ENCODE results near the gene ZNF672. TPM values are rescaled to one million over a fixed set of nuclear protein-coding genes. Genes with fewer than 3 reads are reported as not detected.

Gene ZNF672
- total RNA-seq, 2 donors from 2014 or later: 27.8 to 57.4 TPM

- no peak for DNase-seq
- peaks cover 10% of the 10 kb centered on the region for H3K36me3 ChIP-seq
- no peak overlapping the region for H3K4me3 ChIP-seq
- TF ChIP-seq, protein P1, sequence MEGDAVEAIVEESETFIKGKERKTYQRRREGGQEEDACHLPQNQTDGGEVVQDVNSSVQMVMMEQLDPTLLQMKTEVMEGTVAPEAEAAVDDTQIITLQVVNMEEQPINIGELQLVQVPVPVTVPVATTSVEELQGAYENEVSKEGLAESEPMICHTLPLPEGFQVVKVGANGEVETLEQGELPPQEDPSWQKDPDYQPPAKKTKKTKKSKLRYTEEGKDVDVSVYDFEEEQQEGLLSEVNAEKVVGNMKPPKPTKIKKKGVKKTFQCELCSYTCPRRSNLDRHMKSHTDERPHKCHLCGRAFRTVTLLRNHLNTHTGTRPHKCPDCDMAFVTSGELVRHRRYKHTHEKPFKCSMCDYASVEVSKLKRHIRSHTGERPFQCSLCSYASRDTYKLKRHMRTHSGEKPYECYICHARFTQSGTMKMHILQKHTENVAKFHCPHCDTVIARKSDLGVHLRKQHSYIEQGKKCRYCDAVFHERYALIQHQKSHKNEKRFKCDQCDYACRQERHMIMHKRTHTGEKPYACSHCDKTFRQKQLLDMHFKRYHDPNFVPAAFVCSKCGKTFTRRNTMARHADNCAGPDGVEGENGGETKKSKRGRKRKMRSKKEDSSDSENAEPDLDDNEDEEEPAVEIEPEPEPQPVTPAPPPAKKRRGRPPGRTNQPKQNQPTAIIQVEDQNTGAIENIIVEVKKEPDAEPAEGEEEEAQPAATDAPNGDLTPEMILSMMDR (IDR thresholded peaks at IDR 0.05): no peak
- H3K4me1 ChIP-seq: peaks cover 3% of the 10 kb centered on the region
- intact Hi-C loops (cut with DNase I): no loop called here
- no peak overlapping the region for H3K27ac ChIP-seq
- H3K9me3 ChIP-seq: no peaks in the 10 kb centered on the region
- H3K9ac ChIP-seq (ENCODE audit: low read depth in 2 of 2, low read length in 2 of 2): no peak overlapping the region
- H3K27me3 ChIP-seq: no peaks in the 10 kb centered on the region
Measured at GRCh38 chr1:248843687-248844086, 5.7 kb downstream of the ZNF672 start.

DNA sequence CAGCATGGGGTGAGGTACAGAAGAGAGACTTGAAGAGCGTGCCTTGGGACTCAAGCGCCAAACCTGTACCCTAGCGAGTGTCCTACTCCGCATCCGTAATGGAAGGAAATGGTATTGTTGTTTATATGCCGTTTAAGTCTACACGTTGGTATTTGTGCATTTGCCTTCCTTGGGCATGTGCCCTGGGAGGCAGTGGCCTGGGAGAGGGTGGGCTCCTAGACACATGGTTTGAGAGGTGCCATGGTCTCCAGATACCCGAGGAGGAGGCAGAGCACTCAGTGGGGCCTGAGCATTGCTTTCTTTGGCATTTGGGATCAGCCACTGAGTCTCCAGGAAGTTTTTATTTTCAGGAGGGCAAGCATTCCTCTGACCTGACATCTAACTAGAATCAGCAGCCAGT lies 6.5 kb downstream of the ZNF672 start:
- no peak overlapping the region for H3K4me3 ChIP-seq
- intact Hi-C loops (cut with DNase I): no loop called here
- H3K27ac ChIP-seq: no peak overlapping the region
- DNase-seq: no peak
- H3K9ac ChIP-seq (ENCODE audit: low read depth in 2 of 2, low read length in 2 of 2): no peak overlapping the region
- peaks cover 12% of the 10 kb centered on the region for H3K36me3 ChIP-seq
- TF ChIP-seq, protein P1 (IDR thresholded peaks at IDR 0.05): no peak
- no peaks in the 10 kb centered on the region for H3K27me3 ChIP-seq
- no peaks in the 10 kb centered on the region for H3K9me3 ChIP-seq
- H3K4me1 ChIP-seq: peaks cover 3% of the 10 kb centered on the region

DNA sequence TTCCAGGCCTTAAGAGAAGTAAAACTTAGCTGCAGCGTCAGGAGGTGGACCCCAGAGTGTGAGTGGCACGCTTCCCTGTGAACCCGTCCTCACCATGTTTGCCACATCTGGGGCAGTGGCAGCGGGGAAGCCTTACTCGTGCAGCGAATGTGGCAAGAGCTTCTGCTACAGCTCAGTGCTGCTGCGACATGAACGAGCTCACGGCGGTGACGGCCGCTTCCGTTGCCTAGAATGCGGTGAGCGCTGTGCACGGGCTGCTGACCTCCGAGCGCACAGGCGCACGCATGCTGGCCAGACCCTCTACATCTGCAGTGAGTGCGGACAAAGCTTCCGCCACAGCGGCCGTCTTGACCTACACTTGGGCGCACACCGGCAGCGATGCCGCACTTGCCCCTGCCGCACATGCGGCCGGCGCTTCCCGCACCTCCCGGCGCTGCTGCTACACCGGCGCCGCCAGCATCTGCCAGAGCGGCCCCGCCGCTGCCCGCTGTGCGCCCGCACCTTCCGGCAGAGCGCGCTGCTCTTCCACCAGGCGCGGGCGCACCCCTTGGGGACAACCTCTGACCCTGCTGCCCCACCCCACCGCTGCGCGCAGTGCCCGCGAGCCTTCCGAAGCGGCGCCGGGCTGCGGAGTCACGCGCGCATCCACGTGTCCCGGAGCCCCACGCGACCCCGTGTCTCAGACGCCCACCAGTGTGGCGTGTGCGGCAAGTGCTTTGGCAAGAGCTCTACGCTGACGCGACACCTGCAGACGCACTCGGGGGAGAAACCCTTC lies 9.3 kb downstream of the ZNF672 start:
- intact Hi-C loops (cut with DNase I): no loop called here
- Histone ChIP-seq H3K4me1 (no peaks in the 10 kb centered on the region), H3K4me3 (no peak overlapping the region), H3K9ac (ENCODE audit: low read depth in 2 of 2, low read length in 2 of 2) (no peak overlapping the region), H3K9me3 (no peaks in the 10 kb centered on the region), H3K36me3 (peaks cover 12% of the 10 kb centered on the region), H3K27me3 (no peaks in the 10 kb centered on the region), H3K27ac (no peak overlapping the region)
- TF ChIP-seq, protein P1 (IDR thresholded peaks at IDR 0.05): no peak
- DNase-seq: no peak

GRCh38 chr1:248847956-248848561 lies 10.0 kb downstream of the ZNF672 start:
- TF ChIP-seq, protein P1 (IDR thresholded peaks at IDR 0.05): no peak
- Histone ChIP-seq H3K4me1 (no peaks in the 10 kb centered on the region), H3K36me3 (peaks cover 12% of the 10 kb centered on the region), H3K4me3 (no peak overlapping the region), H3K27me3 (no peaks in the 10 kb centered on the region), H3K9ac (ENCODE audit: low read depth in 2 of 2, low read length in 2 of 2) (no peak overlapping the region), H3K9me3 (no peaks in the 10 kb centered on the region), H3K27ac (no peak overlapping the region)
- intact Hi-C loops (cut with DNase I): no loop called here
- no peak for DNase-seq

GRCh38 chr1:248848602-248849001 lies 10.6 kb downstream of the ZNF672 start:
- Histone ChIP-seq H3K4me3 (no peak overlapping the region), H3K27me3 (no peaks in the 10 kb centered on the region), H3K27ac (no peak overlapping the region), H3K4me1 (no peaks in the 10 kb centered on the region), H3K9me3 (no peaks in the 10 kb centered on the region), H3K9ac (ENCODE audit: low read depth in 2 of 2, low read length in 2 of 2) (no peak overlapping the region), H3K36me3 (peaks cover 12% of the 10 kb centered on the region)
- no peak for DNase-seq
- intact Hi-C loops (cut with DNase I): no loop called here
- TF ChIP-seq, protein P1 (IDR thresholded peaks at IDR 0.05): no peak

Measured in colonic mucosa (tissue), 4 donors.